Activated CD8-positive, alpha-beta memory T cell treated with anti-CD3 and anti-CD28 coated beads, Interleukin-2, amount 50 U/mL, for 1 hour (primary cell): ENCODE measurements around the gene AQP6.

Experiments
- DNase-seq: peaks from one replicate; pipeline ENCODE4 v3.0.0-alpha.2; 2020; ENCODE audit errors: extremely low read depth

Gene AQP6

DNA sequence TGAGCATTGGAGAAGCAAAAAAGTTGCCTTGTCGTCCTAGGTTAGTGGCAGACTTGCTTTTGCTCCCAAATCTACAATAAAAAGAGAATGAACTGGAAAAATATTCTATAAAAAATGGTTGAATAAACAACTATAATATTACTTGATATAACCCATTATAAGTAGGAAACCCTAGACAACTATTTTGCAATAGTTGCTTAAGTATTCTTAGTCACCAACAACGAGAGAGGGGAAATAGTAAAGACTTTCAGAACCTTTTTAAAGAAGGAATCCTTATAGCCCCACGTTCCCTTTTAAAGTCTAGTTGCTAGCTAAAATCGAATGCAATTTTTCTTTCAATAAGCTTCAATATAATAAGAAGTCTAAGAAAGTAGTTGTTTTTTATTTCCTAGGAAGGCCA is 17.5 kb downstream of the AQP6 start:
- no peak for DNase-seq

DNA sequence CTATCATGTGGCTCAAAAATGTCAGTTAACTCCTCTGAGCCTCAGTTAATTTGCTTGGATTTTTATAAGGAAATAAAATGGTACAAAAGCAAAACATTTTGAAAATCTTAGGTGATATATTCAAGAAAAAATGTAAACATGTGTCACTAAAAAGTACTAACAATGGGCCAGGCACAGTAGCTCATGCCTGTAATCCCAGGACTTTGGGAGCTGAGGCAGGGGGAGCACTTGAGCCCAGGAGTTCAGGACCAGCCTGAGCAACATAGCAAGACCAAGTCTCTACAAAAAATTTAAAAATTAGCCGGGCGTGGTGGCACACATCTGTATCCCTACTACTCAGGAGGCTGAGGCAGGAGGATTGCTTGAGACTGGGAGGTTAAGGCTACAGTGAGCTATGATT is 25.7 kb downstream of the AQP6 start:
- DNase-seq, result no peak

DNA sequence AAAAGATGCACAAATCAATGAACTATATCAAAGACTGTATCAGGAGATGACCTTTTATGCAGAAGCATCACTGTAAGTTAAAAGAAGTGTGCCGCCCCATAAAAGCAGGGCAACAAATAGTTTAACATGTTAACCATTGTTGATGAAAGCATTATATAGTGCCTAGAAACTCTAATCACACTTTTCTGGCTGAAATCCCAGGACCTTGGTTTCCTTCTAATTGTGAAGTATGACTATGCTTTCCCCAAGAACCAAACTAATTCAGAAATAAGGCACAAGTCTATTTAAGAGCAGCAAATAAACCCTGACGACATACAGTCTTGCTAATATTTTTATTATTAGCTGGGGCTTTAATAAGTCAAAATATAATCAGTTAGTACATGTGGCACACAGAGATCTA is 30.8 kb downstream of the AQP6 start:
- DNase-seq, result no peak

DNA sequence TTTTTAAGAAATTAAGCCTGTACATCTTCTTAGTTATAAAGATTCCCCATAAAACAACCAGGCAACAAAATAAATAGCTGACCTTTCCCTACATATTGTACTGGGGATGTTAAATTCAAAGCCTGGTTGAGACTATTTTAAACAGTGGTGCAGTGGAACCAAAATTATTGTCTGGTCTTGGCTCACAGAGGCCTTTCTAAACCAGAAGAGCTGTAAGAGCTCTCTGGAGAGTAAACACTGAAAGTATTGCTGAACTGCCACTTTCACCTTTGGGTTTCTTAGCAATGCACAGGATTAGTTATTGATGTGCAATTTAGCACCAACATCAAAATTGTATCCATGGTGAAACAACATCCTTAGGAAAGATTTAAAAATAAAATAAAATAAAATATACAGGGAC is 31.9 kb downstream of the AQP6 start:
- no peak for DNase-seq

DNA sequence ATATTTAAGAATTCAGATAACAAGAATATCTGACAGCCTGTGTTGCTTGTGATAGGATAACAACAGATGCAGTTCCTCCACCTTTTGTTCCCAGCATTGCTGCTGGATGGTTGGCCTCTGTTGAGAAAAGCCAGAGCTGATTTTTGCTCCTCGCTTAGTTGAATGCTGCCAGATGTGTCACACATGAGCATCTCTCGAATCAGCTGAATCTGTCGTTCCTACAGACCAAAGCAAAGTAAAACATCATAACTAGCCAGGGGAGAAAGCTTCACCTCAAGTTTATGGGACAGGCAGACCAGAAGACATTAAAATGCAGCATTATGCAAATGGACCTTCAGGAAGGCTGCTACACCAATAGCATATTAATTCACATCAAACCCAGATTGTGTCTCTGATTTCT is 32.4 kb downstream of the AQP6 start:
- no peak for DNase-seq

DNA sequence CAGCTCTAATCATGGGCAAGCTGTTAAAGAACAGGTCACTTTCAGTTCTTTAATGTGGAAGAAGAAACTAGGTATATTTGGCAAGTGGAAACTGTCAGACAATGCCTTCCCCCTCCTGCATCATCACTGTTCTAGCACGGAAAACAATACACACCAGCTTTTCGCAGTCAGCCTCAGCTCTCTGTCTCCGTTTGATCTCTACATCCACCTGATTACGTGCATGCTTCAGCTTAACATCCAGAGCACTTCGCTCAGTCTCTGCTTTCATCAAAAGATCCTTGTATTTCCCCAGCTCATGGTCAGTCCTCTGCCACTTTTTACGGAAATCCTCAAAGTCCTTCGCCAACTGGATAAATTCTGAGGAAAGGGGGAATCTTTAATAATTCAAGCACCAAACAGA is 33.5 kb downstream of the AQP6 start:
- DNase-seq, result no peak

DNA sequence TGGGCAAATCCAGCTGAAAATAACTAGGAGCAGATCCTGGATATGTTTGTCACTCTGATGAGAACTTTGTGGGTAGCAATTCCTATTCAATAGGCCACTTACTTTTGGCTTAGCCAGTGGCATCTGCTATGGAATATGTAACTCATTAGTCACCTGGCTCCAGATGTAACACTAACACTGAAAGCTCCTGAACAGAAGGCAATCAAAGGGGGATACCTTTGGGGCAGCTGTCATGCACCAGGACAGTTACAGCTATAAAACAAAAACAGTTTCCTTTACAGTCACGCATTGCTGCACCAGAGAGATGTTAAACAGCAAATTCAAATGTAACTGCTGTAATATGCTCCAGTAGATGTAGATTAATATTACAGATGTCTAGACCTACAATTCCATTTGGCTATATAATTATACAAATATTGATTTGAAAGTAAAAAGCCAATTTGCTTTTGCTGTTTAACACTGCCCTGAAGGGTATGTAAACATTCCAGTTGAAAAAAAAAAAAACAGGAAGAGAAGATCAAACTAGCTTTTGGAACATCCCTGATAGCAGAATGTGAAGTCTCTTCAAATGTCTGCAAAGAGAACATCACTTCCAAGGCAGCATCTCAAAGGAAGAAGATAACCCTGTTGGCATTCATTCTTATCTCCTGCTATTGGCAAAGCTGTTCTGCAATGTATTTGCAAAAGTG is 34.2 kb downstream of the AQP6 start:
- no peak for DNase-seq

DNA sequence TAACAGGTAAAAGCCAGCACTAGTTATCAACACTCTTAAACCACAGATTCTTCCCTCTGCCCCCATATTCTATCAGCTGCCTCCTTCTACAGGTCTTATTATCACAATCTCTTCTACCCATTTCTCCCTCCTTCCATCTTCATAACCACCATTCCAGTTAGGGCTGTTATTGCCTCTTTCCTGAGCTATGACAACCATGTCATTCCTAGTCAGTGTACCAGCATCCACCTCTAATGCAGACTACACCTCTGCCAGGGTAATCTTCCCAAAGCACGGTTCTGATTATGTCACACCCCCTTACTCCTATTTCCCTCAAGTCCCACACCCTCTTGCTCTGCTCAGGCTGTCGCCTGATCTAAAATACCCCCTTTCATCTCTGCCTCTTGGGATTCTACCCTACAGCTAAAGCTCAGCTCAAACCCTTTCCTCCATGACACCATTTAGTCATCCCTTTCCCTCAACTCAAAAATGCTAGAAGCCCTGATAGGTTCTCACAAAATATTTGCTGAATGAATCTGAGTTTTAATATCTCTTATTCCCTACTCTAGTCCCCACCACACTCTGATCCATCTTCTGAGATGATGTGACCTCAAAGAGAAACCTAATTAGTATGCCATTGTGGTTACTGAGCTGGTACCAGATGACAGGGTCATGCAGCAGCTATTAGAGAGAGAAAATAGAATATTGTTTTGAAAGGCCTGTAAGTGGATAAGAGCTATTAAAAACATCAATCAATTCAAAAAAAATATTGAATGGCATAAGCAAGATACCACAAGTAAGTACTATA is 40.8 kb downstream of the AQP6 start:
- DNase-seq, result no peak

DNA sequence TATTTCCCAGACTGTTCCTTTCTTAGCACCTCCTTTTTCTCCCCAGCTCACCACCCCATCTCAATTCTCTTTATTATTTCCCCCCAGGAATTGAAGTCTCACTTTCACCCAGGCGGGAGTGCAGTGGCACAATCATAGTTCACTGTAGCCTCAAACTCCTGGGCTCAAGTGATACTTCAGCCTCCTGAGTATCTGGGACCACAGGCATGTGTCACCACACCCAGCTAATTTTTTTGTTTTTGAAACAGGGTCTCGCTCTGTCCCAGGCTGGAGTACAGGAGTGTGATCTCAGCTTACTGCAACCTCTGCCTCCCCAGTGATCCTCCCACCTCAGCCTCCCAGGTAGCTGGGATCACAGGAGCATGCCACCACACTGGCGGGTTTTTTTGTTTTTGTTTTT is 41.6 kb downstream of the AQP6 start:
- no peak for DNase-seq

DNA sequence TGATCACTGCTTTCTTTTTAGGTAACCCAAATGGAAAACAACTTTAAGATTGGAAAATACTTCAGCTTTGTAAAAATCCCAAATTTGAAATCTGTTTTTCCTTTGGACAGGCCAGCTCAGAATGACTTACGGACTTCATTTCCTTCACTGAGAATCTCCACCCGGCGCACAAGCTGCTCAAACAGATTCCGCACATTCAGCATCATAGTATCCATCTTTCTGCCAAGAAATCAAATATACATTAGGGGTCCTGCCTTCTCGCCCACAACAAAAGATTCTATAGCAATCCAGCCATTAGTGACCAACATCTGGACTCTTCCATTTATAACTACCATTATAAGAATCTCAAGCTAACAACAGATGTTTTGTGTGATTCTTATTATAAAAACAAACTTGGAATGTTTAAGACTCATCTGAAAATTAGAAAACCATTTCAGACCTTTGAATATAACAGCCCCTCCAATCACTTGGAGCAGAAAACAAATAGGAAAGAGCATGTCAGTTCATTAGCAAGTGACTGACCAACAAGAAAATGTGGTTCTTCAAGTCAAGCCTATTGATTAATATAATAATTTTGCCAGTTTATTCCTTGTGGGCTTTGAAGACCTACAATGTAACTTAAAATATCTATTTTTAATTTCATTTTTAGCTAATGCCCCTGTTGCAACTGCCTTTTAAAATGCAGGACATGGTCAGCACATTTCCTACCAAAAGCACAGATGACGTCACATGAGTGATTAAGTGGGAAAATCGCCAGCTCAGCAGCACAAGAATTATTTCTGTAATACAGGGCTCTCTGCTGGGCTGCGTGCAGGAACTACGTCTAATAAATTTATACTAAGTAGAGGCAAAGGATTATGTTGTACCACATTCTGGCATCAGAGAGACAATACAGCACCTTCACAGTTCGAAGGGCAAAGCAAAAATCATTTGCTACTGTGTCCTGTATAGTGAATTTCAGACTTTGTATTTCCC is 44.0 kb downstream of the AQP6 start:
- no peak for DNase-seq

DNA sequence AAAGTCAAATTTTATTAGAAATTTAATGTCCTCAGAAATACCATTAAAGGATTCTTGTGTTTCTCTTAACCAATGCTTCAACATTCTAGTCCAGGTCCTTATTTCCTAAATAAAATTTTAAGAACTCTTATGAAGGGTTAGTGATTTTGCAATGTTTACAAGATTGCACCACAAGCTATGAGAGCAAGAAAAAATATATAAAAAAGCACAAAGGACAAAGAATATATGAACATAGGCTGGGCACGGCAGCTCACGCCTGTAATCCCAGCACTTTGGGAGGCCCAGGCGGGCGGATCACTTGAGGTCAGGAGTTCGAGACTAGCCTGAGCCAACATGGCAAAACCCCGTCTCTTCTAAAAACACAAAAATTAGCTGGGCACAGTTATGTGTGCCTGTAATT is 44.9 kb downstream of the AQP6 start:
- no peak for DNase-seq

DNA sequence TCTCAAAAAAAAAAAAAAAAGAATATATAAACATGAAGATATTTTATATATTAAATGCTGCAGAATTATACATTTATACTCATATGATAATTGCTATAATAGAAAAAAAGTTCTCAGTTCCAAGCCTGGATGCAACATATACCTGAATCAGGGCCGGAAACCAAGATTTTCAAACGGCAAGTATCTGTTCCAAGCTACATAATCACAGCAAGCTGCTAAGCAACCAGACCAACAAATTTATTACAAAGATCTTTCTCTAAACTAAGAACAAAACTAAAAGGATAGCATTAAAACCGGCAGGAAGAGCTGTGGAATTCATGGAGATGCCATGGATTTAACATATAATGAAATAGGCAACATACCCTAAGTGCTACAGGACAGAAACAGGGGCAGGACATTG is 45.4 kb downstream of the AQP6 start:
- no peak for DNase-seq

DNA sequence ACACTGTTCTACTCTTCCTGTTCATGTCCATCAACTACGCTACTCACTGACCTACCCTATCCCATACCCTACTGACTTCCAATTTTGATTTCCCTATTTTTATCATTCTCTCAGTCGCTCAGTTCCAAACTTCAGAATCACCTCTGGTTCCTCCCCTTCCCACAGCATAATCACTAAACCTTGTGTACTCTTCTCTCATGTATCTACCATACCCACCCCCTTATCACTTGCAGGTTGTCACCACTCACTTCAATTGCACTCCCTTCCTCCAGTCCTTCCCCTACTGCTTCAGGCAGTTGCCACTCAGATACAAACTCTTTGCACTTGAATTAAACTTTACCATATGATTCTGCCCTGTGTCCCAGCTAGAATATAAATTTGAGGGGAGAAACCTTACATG is 46.2 kb downstream of the AQP6 start:
- no peak for DNase-seq

DNA sequence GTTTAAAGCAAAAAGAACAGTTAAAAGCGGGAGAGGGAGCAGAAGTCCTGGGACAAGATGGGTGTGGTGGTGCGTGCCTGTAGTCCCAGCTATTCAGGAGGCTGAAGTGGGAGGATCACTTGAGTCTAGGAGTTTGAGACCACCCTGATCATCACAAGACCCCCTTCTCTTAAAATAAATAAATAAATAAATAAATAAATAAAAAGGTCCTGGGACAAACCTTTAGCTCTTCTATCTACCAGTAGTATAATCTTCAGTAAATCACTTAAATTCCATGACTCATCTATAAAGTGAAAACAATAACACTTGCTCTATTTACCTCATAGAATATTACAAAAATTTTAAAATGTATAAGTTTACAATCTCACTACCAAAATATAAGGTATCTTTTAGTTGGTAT is 46.8 kb downstream of the AQP6 start:
- no peak for DNase-seq

DNA sequence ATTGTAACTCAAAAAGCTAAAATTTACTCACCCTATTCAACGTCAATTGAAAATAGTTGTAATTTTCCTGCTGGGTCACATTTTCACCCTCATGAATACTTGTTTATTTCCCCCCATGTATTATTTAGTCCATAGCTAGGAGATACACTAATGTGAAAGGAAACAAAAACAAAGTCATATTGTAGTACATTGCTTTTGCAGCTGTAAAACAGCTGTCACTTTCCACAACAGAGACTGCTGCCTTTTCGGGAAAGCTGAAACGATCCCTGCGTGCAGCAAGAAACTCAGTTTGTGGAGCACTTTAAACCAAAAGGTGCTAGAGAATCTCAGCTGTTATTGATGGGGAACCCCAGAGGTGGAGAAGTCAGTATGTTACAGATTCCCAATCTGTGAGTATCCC is 48.3 kb downstream of the AQP6 start:
- no peak for DNase-seq

DNA sequence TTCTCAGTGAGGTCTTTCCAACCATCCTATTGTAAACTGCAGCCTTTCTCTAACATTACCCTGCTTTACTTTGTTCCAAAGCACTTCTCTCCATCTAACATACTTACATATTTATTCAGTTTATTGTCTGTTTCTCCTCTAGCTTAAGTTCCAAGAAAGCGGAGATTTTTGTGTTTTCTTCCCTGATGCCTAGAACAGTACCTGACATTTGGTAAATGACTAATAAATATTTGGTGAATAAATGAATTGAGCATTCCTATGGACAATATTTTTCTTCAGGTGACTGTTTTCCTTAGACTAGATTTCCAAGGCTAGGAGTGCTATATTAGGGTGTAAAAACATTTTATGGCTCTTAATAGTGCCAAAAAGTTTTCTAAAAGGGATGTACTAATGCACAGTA is 50.2 kb downstream of the AQP6 start:
- DNase-seq, result no peak

DNA sequence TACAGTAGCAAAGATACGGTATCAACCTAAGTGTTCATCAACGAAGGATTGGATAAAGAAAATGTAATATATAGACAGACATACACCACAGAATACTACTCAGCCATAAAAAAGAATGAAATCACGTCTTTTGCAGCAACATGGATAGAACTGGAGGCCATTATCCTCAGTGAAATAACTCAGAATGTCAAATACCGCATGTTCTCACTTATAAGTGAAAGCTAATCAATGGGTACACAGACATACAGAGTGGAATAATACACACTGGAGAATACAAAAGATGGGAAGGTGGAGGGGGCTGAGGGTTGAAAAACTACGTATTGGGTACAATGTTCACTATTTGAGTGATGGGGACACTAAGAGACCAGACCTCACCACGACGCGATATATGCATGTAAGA is 51.5 kb downstream of the AQP6 start:
- no peak for DNase-seq

DNA sequence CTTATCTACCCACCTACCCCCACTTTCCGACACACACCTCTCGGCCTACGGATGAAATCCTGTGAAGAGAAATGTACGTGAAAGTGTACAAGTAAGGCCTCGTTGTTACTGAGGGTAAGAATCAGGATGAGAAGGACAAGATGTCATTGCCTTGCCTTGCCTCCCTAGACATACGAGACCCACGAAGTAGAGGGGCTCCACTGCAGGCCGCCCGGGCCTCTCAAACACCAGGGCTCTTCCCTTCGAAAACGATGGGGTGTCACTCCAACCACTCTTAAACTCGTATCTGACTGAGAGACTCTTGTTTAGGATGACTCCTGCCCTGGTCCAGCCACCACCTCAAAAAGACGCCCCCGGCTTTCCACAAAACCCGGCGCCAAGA is 52.0 kb downstream of the AQP6 start:
- DNase-seq, result no peak

DNA sequence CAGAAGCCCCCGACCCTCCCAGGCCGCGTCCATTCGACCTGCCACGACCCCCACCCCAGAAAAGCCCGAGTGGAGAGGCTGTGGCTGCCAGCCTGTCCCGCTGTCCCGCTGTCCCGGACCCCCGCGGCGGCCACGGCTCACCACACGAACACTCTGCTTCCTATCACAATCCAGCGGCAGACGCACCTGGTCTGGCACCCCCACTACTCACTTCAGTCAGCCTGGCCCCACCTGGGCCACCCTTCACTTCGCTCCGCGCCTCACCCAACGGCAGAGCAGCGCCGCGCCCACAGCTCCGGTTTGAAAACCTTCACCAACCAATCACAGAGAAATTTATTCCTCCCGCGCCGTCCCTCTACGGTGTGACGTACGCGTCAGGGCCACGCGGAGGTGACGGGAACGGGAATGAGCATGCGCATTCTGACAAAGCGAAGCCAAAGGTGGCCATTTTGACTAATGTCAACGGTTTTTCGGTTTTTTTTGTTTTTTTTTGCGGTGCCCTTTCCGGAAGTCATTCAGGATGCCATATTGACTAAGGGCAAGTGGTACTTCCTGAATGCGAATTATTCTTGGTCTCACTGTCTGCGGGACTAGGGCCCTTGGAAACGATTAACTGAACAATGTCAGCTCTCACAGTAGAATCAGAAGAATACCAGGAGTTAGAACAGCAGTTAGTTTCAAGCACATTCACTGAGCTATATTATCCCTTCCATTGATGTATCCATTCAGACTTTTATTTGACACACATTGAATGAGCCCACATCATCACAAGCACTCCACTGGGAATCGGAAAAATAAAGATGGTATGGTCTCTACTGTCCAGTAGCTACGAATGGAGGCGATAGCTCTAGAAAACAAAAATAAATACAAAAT is 52.7 kb downstream of the AQP6 start, which contains the start of gene RACGAP1:
Gene RACGAP1, minus strand, starts transcription at position 308 of the 873 bp plus-strand sequence. CDS start 8,779 bp downstream, outside the sequence.
- DNase-seq, result peak; percentile 94

DNA sequence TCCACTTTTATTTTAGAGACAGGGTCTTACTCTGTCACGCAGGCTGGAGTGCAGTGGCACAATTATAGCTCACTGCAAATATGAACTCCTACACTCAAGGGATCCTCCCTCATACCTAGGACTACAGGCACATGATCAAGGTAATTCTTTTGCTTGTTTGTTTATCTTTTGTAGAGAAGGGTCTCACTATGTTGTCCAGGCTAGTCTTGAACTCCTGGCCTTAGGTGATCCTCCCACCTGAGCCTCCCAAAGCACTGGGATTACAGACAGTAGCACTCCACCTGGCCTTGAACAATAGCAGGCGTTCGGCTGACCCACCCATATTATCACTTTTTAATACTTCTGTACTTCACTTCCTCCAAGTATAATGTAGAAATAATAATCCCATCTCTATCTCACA is 53.9 kb downstream of the AQP6 start:
- no peak for DNase-seq
